GM21825 (cell line): ENCODE data around the gene ABCB8.

Experiments used
- ATAC-seq: cut with Tn5 transposase; IDR thresholded peaks from one replicate; pipeline ENCODE4 v1.9.1; 2021; ENCODE audit warnings: mild to moderate bottlenecking, moderate library complexity; ENCODE audit not compliant: unreplicated experiment

ABCB8 gene

GRCh38 chr7:151085329-151085690, 57.1 kb downstream of the ABCB8 start:
- ATAC-seq: no peak

GRCh38 chr7:151085691-151086620, 57.7 kb downstream of the ABCB8 start, which contains the start of gene AGAP3:
Gene AGAP3, plus strand, starts transcription at chr7:151086475. Its CDS starts 267 bp downstream, at chr7:151086742.
- ATAC-seq: peak; percentile 38

- ATAC-seq: no peak
Measured at GRCh38 chr7:151086802-151087244, 58.6 kb downstream of the ABCB8 start.

- ATAC-seq: no peak
Measured at GRCh38 chr7:151087245-151088018, 59.2 kb downstream of the ABCB8 start.

- no peak for ATAC-seq
Measured at GRCh38 chr7:151088019-151088855, 60.0 kb downstream of the ABCB8 start.

GRCh38 chr7:151088856-151089699, 60.8 kb downstream of the ABCB8 start:
- ATAC-seq: no peak

- no peak for ATAC-seq
Measured at GRCh38 chr7:151089893-151090730, 61.9 kb downstream of the ABCB8 start.

- ATAC-seq: no peak
Measured at GRCh38 chr7:151091003-151091402, 62.8 kb downstream of the ABCB8 start.

GRCh38 chr7:151091431-151091830, 63.2 kb downstream of the ABCB8 start:
- no peak for ATAC-seq

- no peak for ATAC-seq
Measured at GRCh38 chr7:151091988-151092387, 63.7 kb downstream of the ABCB8 start.

GRCh38 chr7:151093748-151094147, 65.5 kb downstream of the ABCB8 start:
- no peak for ATAC-seq

- no peak for ATAC-seq
Measured at GRCh38 chr7:151094675-151095074, 66.4 kb downstream of the ABCB8 start.

GRCh38 chr7:151095123-151095797, 67.0 kb downstream of the ABCB8 start:
- ATAC-seq: no peak

- no peak for ATAC-seq
Measured at GRCh38 chr7:151095828-151096475, 67.7 kb downstream of the ABCB8 start.
